Neural progenitor cell (in vitro differentiated cells): ENCODE data around the gene BAIAP2. TPM values are rescaled to one million over a fixed set of nuclear protein-coding genes. Genes with fewer than 3 reads are reported as not detected.

Experiments used
- DNase-seq: peaks from one replicate; pipeline ENCODE4 v3.0.0-alpha.2; 2016; ENCODE audit warnings: low spot score
- H2AFZ ChIP-seq: fragments of 200-600 bp; sonication (generic); replicated peaks from 2 replicates; pipeline ENCODE4 v1.6.1; 2016; ENCODE audit warnings: antibody characterized with exemption
- H3F3A ChIP-seq: fragments of 200-600 bp; sonication (generic); 2 replicates; pipeline ENCODE4 v1.6.1; 2016; ENCODE audit warnings: antibody characterized with exemption, low read depth
- H3K27ac ChIP-seq: fragments of 200-600 bp; sonication (generic); 2 replicates; pipeline ENCODE4 v1.5.1; 2016; ENCODE audit warnings: mild to moderate bottlenecking
- H3K27me3 ChIP-seq: fragments of 200-600 bp; sonication (generic); 2 replicates; pipeline ENCODE4 v1.6.1; 2016; ENCODE audit warnings: mild to moderate bottlenecking, moderate library complexity
- H3K36me3 ChIP-seq: fragments of 200-600 bp; sonication (generic); 2 replicates; pipeline ENCODE4 v1.5.1; 2016
- H3K4me1 ChIP-seq: fragments of 200-600 bp; sonication (generic); 2 replicates; pipeline ENCODE4 v1.6.1; 2016; ENCODE audit warnings: mixed run types
- H3K4me2 ChIP-seq: fragments of 200-600 bp; sonication (generic); 2 replicates; pipeline ENCODE4 v1.6.1; 2016
- H3K4me3 ChIP-seq: fragments of 200-600 bp; sonication (generic); 2 replicates; pipeline ENCODE4 v1.5.1; 2016
- H3K79me2 ChIP-seq: fragments of 200-600 bp; sonication (generic); 2 replicates; pipeline ENCODE4 v1.6.1; 2016; ENCODE audit warnings: low read depth
- H3K9ac ChIP-seq: fragments of 200-600 bp; sonication (generic); 2 replicates; pipeline ENCODE4 v1.6.1; 2016
- H3K9me3 ChIP-seq: fragments of 200-600 bp; sonication (generic); 2 replicates; pipeline ENCODE4 v1.5.1; 2016; ENCODE audit warnings: low read depth
- H4K20me1 ChIP-seq: fragments of 200-600 bp; sonication (generic); 2 replicates; pipeline ENCODE4 v1.6.1; 2016; ENCODE audit warnings: low read depth
- H3K27ac Mint-ChIP-seq: 3 replicates; pipeline ENCODE4 v1.8.0; 2021; ENCODE audit warnings: mixed read lengths
- H3K27me3 Mint-ChIP-seq: 2 replicates; pipeline ENCODE4 v1.8.0; 2022; ENCODE audit warnings: low read depth, mild to moderate bottlenecking, inconsistent platforms, moderate library complexity, mixed read lengths; ENCODE audit not compliant: insufficient read depth
- H3K36me3 Mint-ChIP-seq: 3 replicates; pipeline ENCODE4 v1.8.0; 2021; ENCODE audit warnings: mixed read lengths
- H3K4me1 Mint-ChIP-seq: 3 replicates; pipeline ENCODE4 v1.8.0; 2021; ENCODE audit warnings: mixed read lengths
- H3K4me3 Mint-ChIP-seq: 3 replicates; pipeline ENCODE4 v1.8.0; 2021; ENCODE audit warnings: mild to moderate bottlenecking, moderate library complexity, mixed read lengths
- H3K9me3 Mint-ChIP-seq: 3 replicates; pipeline ENCODE4 v1.8.0; 2020; ENCODE audit warnings: mixed read lengths
- EZH2 ChIP-seq: fragments of 200-600 bp; sonication (generic); IDR thresholded peaks from 2 replicates; pipeline ENCODE4 v1.6.1; 2017; ENCODE audit warnings: antibody characterized with exemption, mild to moderate bottlenecking, moderate library complexity
- EZH2phosphoT487 ChIP-seq: fragments of 200-600 bp; sonication (generic); IDR thresholded peaks from 2 replicates; pipeline ENCODE4 v1.6.1; 2017; ENCODE audit warnings: antibody characterized with exemption
- total RNA-seq: library from RNA; depleted of rRNA; stranded (reverse); fragments of >200 nt; gene quantifications from 2 replicates; pipeline ENCODE4 v1.2.3, GENCODE V29; 2015; ENCODE audit warnings: low replicate concordance
- TF ChIP-seq, protein P1 (sequence below): fragments of 200-600 bp; sonication (generic); IDR thresholded peaks from 2 replicates; pipeline ENCODE4 v1.5.1; 2017; ENCODE audit warnings: antibody characterized with exemption, mild to moderate bottlenecking

The BAIAP2 gene
- total RNA-seq, 1 donor from 2014 or later, result 15.6 TPM

DNA sequence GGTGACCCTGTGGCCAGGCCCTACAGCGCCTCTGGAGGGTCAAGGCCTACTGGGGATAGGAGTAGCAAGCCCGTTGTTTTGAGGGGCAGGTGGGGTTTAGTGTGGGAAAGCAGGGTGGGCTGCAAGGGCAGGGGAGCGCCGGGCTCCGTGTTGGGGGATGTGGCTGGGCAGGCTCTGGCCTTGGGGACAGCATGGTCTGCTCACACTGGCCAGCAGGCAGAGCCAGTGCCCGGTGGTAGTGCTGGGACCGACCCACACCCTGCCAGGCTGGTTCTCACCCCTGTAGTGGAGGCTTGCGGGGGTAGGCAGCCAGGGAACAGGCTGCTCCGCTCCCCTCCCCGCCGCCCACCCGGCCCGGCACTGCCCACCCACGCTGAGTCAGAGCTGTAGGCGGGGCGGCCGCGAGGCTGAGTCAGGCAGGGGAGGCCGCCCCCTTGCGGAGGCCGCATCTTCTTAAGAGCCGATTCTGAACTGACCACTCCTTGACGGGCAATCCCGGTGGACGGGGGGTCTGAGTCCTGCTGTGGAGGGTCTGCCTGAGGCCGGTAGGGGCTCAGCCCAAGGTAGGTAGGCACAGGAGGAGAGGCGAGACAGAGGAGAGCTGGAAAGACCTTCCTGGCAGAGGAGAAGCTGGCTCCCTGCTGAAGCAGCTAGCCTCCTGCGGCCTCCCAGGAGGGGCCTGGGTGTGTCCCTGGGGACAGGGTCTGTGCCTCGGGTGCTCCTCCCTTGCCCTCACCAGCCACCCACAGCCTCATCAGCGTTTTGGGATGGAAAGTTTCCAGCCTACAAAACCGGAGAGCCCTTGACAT is 62.4 kb downstream of the BAIAP2 start:
- no peak overlapping the region for H3K4me3 ChIP-seq
- H3K4me3 Mint-ChIP-seq, result peak overlapping the region; percentile 64
- H3K27ac ChIP-seq, result no peak overlapping the region
- no peaks in the 10 kb centered on the region for H3K9me3 ChIP-seq
- H3K9ac ChIP-seq, result no peak overlapping the region
- H3K27me3 Mint-ChIP-seq, result peaks cover 5% of the 10 kb centered on the region
- peak; percentile 92 for DNase-seq
- peak overlapping the region; percentile 66 for H3K27ac Mint-ChIP-seq
- no peak overlapping the region for H2AFZ ChIP-seq
- no peaks in the 10 kb centered on the region for H3K79me2 ChIP-seq
- peaks cover 11% of the 10 kb centered on the region for H4K20me1 ChIP-seq
- peaks cover 42% of the 10 kb centered on the region for H3K4me1 ChIP-seq
- H3K36me3 Mint-ChIP-seq, result no peaks in the 10 kb centered on the region
- H3K4me2 ChIP-seq, result peak overlapping the region; percentile 61
- no peaks in the 10 kb centered on the region for H3K27me3 ChIP-seq
- no peaks in the 10 kb centered on the region for H3K9me3 Mint-ChIP-seq
- no peaks in the 10 kb centered on the region for H3K36me3 ChIP-seq
- H3K4me1 Mint-ChIP-seq, result peaks cover 56% of the 10 kb centered on the region
- TF ChIP-seq, protein P1, sequence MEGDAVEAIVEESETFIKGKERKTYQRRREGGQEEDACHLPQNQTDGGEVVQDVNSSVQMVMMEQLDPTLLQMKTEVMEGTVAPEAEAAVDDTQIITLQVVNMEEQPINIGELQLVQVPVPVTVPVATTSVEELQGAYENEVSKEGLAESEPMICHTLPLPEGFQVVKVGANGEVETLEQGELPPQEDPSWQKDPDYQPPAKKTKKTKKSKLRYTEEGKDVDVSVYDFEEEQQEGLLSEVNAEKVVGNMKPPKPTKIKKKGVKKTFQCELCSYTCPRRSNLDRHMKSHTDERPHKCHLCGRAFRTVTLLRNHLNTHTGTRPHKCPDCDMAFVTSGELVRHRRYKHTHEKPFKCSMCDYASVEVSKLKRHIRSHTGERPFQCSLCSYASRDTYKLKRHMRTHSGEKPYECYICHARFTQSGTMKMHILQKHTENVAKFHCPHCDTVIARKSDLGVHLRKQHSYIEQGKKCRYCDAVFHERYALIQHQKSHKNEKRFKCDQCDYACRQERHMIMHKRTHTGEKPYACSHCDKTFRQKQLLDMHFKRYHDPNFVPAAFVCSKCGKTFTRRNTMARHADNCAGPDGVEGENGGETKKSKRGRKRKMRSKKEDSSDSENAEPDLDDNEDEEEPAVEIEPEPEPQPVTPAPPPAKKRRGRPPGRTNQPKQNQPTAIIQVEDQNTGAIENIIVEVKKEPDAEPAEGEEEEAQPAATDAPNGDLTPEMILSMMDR, result peak; percentile 70
- no peak for TF ChIP-seq EZH2phosphoT487
- peaks cover 21% of the 10 kb centered on the region for H3F3A ChIP-seq

- Histone ChIP-seq H2AFZ (no peak overlapping the region), H3K79me2 (no peaks in the 10 kb centered on the region), H3K27me3 (no peaks in the 10 kb centered on the region), H3K4me2 (no peak overlapping the region), H3K4me1 (peaks cover 42% of the 10 kb centered on the region), H3K4me3 (no peak overlapping the region), H3K27ac (no peak overlapping the region), H4K20me1 (peaks cover 13% of the 10 kb centered on the region), H3K9me3 (no peaks in the 10 kb centered on the region), H3F3A (peaks cover 21% of the 10 kb centered on the region), H3K36me3 (no peaks in the 10 kb centered on the region), H3K9ac (no peak overlapping the region)
- H3K27ac Mint-ChIP-seq, result no peak overlapping the region
- H3K9me3 Mint-ChIP-seq, result no peaks in the 10 kb centered on the region
- TF ChIP-seq, protein P1, result no peak
- TF ChIP-seq EZH2, result no peak
- no peak for TF ChIP-seq EZH2phosphoT487
- no peak overlapping the region for H3K4me3 Mint-ChIP-seq
- H3K27me3 Mint-ChIP-seq, result peaks cover 5% of the 10 kb centered on the region
- no peaks in the 10 kb centered on the region for H3K36me3 Mint-ChIP-seq
- DNase-seq, result no peak
- peaks cover 52% of the 10 kb centered on the region for H3K4me1 Mint-ChIP-seq
These were observed 63.0 kb downstream of the BAIAP2 start for GRCh38 chr17:81097943-81098308.

DNA sequence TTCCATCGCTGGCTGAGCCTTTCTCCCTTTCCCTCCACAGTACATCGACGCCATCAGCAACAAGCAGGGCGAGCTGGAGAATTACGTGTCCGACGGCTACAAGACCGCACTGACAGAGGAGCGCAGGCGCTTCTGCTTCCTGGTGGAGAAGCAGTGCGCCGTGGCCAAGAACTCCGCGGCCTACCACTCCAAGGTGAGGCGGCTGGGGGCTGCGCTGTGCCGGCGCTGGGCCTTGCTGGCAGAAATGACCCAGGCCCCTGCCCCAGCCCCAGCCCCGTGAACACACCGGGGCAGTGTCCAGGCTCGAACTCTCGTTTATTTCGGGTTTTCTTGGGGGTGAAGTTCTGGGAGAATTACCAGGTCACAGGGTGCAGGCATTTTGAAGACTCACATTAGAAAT is 64.9 kb downstream of the BAIAP2 start:
- H3K9me3 ChIP-seq, result no peaks in the 10 kb centered on the region
- H3K4me1 ChIP-seq, result peaks cover 24% of the 10 kb centered on the region
- Mint-ChIP-seq H3K27me3 (peaks cover 3% of the 10 kb centered on the region), H3K4me3 (no peak overlapping the region), H3K9me3 (no peaks in the 10 kb centered on the region), H3K27ac (no peak overlapping the region), H3K36me3 (no peaks in the 10 kb centered on the region), H3K4me1 (peaks cover 33% of the 10 kb centered on the region)
- H3K4me3 ChIP-seq, result no peak overlapping the region
- H3F3A ChIP-seq, result peaks cover 12% of the 10 kb centered on the region
- no peaks in the 10 kb centered on the region for H3K79me2 ChIP-seq
- H3K9ac ChIP-seq, result no peak overlapping the region
- no peak overlapping the region for H3K27ac ChIP-seq
- no peaks in the 10 kb centered on the region for H3K36me3 ChIP-seq
- no peak for DNase-seq
- TF ChIP-seq, protein P1, result no peak
- TF ChIP-seq EZH2, result no peak
- no peak for TF ChIP-seq EZH2phosphoT487
- no peaks in the 10 kb centered on the region for H3K27me3 ChIP-seq
- H3K4me2 ChIP-seq, result no peak overlapping the region
- H4K20me1 ChIP-seq, result peaks cover 13% of the 10 kb centered on the region
- no peak overlapping the region for H2AFZ ChIP-seq
